DMS153 (cell line): ENCODE data around the gene MAD1L1.
"Not testable (repeated sequence)": the region's sequence is repeated elsewhere in the genome, so short reads cannot be mapped to it uniquely, and the experiment has no call there.

ENCODE experiments used
- DNase-seq: peaks from one replicate; lab custom pipeline; 2025; lab: John Stamatoyannopoulos, UW

Gene MAD1L1

DNA sequence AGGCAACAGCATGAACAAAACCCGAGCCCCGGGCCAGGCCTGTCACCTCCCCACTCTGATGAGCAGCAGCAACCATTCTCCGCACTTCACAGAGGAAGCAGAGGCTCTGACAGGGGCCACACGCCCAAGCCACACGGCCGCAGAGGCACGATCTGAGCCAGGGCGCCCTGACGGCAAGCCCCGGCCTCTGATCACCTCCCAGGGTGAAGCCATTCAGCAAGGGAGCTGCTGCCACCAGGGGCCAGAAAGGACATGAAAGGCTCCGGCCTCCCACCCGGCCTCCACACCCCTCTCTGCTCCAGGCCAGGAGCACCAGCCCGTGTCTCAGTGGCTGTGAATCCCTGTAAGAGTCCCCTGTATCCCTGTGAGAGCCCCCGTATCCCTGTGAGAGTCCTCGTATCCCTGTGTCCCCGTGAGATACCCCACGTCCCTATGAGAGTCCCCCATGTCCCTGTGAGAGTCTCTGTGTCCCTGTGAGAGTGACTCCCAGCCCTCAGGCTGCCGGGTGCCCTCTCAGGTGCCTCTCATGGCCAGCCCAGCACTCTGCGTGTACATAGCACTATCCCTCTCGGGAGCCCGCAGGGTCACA is 187.8 kb downstream of the MAD1L1 start:
- no peak for DNase-seq

DNA sequence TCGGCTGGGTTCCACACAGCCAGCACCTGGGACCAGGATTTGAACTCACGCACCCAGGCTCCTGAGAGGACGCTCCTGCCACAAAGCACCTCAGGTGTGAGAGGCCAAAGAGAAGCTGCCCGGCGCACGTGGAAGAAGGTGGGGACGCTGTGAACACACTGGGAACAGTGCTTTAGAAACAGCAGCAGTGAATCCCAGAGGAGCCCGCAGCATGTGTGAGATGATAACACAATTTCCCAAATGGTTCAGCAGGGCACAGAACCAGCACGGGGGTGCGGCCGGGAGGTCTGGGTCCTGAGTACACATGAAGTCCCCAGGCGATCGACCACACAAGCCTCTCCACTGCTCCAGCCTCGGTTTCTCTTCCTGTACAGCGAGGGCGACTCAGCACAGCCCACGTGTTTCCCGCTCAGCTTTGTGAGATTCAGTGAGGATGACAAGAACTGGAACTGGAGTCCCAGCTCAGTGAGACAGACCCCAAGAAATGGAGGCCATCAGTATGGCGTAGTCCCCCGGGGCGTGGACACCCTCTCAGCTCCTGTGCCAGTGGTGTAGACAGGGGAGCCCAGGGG is 188.3 kb downstream of the MAD1L1 start:
- DNase-seq = no peak

DNA sequence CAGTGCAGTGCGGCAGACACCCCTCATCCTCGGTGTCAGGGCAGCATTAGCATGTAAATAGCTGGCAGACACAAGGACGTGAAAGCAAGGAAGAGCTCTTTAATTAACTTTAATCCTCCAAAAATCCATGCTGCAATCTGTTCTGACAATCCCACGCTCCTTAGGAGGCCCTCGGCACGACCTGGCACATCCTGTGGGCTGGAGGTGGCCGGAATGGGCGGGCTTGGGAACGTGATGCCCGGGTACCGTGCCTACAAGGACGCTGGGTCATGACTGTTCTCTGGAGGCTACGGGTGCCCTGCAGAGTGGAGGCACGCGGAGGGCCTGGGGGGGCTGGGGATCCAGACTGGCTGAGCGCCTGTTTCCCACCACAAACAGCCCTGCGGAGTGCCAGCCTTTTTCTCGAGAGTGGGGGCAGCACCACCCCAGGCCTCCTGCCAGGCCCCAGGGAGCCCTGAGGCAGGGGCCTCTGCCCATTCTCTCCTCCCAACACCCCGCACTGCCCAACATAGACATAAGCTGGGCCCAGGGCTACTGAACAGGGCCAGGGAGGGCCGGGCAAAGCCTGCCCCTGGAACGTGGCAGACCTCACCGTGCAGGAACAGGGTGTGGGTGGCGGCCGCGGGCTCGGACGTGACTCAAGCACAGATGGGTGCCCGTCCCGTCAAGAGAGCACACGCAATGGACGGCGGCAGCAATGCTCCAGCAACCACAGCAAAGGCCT is 189.3 kb downstream of the MAD1L1 start:
- DNase-seq = no peak

DNA sequence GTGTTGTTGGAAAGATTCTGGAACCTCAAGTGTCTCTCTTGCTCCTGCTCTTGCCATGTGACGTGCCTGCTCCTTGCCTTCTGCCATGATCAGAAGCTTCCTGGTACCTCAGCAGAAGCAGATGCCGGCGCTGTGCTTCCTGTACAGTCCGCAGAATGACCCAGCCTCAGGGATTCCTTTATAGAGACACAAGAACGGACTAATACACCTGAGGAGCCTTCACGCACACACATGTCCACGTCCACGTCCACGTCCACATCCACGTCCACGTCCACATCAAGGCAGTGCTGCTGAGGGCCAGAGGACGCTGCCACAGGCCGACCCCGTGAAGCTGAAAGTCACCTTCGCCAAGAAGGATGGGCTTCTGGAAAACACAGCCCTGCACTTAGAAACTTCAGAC is 190.1 kb downstream of the MAD1L1 start:
- no peak for DNase-seq

DNA sequence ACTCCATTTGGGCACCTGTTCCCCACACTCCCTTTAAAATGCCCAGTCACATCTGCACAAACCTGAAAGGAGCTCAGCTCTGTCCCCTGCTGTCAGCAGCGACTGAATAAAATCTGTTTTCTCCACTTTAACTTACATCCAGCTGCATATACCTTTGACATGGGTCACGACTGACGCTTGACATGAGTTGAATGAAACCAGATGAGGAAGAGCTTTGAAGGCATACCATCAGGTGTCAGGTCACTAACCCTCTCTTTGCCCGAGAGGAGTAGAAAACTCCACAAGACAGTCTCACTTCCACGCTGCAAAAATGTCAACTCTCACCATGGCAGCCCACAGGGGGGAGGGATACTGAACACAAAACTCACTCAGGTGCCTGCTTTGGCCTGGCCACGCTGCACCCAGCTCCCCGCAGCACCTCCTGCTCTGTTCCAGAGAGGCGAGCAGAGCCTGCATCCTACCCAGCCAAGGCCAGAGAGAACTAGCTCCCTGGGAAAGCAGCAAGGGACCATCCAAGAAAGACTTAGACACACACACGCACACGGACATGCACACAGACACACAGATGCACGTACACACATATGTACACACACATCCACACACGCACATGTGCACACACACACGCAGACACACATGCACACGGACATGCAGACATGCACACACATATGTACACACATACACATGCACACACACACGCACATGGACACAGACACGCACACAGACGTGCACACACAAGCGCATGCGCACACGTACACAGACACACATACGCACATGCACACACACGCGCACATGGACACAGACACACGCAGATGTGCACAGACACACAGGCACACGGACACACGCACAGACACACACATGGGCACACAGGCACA is 191.0 kb downstream of the MAD1L1 start:
- DNase-seq = no peak

DNA sequence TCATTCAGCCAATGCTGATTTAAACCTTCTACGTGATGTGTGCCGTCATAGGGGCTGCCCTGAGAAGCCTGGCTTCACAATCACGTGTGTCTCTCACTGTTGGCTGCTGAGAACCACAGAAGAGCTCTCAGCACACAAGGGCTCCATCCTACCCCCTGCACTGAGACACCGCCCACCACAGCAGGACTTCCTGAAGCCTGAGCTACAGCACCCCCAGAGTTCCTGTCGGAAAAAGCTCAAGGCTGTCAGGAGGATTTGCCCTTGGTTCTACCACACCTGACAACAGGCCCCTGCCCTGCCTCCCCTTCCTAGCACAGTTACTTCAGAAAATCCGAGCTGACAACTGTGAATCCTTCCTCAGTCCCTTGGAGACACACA is 191.9 kb downstream of the MAD1L1 start:
- no peak for DNase-seq

DNA sequence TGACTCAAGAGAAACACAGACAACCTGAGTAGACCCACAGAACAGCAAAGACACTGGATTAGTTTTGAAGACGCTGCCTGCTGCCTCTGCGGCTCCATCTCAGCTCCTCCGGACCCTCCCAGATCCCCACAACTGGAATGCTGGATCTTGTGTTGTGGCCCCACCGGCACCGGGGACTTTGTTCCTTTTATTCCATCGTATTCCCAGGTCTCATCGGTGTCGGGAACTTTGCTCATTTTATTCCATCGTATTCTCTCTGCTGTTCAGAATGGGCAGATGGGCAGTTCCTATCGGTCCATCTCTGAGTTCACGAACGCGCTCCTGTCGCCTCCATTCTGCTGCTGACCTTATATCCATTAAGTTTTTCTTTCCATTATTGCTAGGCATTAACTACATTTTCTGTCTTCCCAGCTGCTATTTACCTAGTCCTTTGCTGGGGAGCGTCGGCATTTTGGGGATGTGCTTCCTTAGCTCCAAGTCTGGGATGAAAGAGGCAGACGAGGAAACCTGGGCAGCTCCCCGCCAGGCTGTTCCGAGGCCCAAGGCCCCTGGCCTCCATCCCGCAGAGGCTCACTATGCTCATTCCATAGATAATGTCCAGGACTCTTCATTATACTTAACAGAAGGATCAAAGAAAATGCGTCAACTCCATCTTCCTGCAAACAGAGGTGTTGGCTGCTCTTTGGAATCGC is 192.4 kb downstream of the MAD1L1 start:
- DNase-seq = no peak

DNA sequence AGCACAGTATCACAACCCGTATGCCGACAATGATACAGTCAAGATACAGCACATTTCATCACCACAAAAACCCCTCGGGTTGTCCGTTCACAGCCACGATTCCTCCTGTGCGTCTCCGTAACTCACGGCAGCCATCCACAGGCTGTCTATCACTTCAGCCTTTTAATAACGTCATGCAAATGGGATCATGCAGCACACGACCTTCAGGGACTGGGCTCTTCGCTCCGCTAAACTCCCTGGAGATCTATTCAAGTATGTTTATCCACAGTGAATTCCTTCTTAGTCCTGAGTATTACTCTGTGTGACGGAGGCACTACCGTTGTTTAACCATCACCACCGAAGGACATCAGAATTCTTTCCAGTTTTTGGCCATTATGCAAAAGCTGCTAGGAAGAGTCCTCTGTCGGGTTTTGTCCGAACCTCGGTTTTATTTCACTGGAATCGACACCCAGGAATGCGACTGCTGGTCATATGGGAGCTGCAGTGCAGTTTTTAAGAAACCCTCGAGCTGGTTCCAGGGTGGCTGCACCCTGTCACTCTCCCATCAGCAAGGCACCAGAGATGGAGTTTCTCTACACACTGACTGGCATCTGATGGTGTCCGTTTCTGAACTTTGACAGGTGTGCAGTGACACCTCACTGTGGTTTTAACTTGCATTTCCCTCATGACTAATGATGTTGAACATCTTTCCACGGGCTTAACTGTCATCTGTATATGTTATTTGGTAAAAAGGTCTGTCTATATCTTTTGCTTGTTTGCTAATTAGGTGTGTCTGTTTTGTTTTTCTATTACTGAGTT is 193.6 kb downstream of the MAD1L1 start:
- DNase-seq = no peak

DNA sequence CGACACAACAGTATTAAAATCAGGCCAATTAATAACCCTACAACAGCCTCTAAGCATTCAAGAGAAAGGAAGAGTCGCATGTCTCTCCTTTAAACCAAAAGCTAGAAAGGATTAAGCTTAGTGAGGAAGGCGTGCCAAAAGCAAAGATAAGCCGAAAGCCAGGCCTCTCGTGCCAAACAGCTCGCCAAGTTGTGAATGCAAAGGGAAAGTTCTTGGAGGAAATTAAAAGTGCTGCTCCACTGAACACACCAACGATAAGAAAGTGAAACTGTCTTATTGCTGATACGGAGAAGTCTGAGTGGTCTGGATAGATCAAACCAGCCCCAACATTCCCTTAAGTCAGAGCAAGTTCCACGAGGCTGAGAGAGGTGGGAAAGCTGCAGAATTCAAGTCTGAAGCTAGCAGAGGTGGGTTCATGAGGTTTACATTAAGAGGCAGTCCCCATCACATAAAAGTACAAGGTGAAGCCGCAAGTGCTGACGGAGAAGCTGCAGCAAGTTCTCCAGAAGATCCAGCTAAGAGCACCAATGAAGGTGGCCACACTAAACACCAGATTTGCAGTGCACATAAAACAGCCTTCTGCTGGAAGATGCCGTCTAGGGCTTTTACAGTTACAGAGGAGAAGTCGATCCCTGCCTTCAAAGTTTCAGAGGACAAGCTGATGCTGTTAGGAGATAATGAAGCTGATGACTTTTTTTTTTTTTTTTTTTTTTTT is 194.8 kb downstream of the MAD1L1 start:
- no peak for DNase-seq

DNA sequence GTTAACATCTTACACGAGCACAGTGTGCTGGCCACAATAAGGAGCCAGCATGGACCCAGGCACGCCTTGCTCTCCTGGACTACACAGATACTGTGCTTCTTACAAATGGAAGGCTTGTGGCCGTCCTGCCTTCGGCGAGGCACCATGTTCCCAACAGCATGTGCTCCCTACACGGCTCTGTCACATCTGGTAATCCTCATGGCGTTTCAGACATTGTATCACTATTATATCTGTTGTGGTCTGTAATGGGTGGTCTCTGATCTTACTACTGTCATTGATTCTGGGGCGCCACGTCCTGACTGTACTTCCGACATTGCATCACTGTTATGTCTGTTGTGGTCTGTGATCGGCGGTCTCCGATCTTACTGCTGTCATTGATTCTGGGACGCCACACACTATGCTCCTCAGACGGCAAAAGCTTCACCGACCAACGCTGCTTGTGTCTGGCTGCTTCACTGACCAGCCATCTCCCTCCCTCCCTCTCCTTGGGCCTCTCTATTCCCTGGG is 195.4 kb downstream of the MAD1L1 start:
- DNase-seq = no peak

DNA sequence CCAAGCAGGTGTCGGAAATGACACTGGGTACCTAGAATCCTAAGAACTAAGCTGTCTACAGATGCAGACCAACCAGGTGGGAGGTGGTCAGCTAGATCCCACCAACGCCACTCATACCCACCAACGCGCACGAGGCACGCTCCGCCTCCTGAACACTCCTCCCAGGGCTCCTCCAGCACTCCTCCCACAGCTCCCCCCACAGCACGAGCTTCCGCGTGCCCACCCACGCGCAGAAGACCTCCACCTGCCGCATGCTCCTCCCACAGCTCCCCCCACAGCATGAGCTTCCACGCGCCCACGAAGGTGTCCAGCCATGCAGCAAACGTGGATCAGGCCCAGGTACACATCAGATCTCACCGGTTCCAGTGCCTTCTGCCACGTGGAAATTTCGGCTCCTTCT is 196.0 kb downstream of the MAD1L1 start:
- no peak for DNase-seq

DNA sequence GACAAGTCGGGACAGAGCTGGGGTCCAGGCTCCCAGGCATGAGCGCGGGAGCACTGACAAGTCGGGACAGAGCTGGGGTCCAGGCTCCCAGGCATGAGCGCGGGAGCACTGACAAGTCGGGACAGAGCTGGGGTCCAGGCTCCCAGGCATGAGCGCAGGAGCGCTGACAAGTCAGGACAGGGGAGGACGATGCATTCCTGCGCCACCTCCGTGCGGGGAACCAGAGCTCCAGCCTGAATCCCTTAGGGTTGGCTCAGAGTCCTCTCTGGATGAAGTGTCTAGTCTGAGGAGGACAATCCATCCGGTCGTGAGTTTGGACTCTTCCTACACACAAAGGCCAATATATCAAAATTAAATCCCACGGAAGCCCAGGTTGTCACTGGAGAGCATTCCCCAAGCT is 196.5 kb downstream of the MAD1L1 start:
- DNase-seq = not testable (repeated sequence)

DNA sequence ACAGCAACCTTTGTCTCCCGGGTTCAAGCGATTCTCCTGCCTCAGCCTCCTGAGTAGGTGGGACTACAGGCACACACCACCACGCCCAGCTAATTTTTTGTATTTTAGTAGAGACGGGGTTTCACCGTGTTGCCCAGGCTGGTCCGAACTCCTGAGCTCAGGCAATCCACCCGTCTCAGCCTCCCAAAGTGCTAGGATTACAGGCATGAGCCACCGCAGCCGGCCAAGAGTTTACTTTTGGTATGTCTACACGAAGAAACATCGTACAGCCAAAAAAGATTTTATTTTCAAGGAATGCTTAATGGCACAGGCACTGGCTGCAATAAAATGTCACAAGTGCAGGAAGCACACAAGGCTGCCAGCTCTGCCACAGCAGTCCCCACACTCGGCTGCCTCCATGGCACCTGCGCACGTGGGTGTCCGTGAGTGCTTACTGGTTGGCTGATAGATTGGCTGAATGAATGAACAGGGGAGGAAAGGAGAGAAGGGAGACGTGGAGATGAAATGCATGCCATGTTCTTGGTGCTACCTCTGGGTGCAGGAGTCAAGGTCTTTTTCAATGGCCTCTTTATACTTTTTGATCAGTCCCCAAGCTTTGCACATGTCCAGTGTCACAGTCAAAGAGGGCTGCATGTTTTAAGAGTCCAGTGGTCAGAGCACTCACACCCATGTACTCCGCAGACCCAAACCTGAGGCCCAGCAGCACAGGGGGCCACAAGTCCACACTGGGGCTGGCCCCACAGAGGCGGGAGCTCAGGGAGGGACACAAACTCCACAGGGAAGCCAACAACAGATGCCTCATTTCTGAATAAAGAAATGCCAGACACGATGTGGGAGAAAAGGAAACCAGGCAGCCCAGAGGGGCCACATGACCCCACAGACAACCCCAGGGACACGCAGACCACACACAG is 198.2 kb downstream of the MAD1L1 start:
- no peak for DNase-seq

DNA sequence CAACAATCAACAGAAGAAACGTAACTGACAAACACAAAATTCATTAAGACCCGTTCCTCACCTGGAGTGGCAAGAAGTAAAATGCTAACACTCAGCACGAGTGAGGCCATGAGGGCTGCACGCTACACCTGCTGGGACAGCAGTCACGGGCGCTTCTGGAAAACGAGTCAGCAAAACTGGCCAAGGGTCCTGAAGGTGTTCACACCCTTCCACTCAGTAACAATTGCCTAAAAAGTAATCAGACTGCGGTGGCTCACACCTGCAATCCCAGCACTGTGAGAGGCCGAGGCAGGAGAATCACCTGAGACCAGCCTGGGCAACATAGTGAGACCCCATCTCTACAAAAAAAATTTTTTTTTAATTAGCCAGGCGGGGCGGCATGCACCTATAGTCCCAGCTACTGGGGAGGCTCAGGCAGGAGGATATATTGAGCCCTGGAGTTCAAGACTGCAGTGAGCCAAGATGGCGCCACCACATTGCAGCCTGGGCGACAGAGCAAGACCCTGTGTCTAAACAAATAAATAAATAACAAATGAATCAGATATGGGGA is 199.1 kb downstream of the MAD1L1 start:
- DNase-seq = no peak

DNA sequence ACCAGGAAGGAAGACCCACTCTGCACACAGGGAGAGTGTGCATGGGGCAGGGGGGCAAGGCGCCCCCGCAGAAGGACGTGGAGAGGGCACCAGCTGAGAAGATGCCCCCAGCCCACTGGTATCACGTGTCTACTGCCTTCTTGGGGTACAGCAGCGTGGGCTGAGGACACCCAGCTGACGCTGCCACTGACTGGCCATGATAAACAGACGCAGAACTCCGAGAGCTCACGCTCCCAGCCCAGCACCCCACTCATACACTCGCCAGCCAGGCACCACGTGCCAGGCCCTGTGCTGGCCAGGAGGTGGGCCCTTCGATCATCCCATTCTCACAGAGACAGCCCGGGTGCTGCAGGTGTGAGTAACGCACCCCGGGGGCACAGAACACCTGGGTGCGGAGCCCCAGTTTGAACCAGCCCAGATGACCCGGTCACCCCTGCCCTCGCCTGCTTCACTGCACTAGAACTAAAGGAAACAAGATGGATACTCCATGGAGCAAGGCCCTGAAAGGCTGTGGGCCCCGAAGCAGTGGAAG is 199.8 kb downstream of the MAD1L1 start:
- DNase-seq = no peak

DNA sequence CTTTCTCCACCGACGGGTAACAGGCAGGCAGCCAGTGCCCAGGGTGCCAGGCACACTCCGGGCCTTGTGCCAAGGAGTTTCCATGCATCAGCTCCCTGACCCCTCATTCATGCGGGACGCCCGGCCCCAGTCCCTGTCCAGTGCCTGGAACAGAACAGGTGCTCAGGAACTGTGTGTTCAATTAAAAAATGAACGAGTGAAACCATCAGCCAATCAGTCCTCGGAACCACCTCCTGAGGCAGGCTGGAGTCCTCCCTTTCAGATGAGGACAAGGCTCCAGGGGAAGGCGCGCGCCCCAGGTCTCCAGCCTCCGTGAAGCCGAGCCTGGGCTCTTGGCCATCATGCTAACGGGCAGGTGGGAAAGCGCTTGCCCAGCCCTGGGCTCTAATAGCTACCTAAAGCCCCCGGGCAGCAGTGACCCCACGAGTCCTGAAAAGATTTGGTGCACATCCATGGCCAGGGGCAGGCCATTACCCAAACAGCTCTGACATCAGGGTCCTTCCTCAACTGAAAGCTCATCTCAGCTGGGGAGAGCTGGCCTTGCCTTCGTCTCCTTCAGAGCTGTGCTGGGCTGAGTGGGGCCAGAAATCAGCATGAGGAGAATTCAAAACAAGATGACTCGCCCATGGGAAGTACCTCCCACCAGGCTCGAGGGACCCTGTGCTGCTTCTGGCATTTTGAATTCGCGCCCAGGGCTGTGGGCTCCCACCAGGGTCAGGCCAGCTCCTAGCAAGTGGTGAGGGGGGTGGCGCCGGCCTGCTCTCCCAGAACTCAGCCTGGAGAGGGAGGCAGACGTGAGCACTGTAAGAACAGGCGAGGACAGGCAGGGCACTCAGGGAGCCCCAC is 200.5 kb downstream of the MAD1L1 start:
- DNase-seq = no peak

DNA sequence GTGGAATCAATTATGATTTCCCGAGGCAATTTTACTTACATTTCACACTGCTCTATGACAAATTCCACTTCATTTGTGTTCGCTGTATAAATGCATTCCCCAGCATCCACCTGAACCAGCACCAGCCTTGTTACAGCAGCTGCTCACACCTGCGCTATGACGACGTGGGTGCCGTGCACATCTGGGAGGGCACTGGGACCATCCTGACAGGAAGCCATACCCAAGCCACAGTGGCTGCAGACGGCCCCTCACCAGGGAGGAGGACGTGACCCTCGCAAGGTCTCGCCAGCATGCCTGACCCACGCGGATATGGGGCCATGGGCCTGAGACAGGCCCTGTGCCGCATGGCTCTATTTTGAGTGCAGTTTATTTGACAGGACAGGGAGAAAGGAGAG is 201.3 kb downstream of the MAD1L1 start:
- DNase-seq = no peak
